GM12878 (cell line): Measurements from ENCODE around the gene GOLGA7B.

ENCODE experiments used
- BHLHE40 ChIP-seq, 2 experiments: fragments of 450-650 bp in 1 of 2; IDR thresholded peaks; 2 replicates each; pipeline ENCODE4 v1.6.1; 2011 to 2017; ENCODE audit warnings: low read depth in 2 of 2, borderline replicate concordance in 1 of 2, improper control_type of control experiment in 1 of 2, low read length in 1 of 2, mild to moderate bottlenecking in 1 of 2
- CEBPB ChIP-seq, 2 experiments: fragments of 150-350 bp in 1 of 2; IDR thresholded peaks; 2 replicates each; pipeline ENCODE4 v1.6.1; 2012 to 2014; ENCODE audit warnings: low read depth in 2 of 2, low read length in 2 of 2, borderline replicate concordance in 1 of 2, inconsistent platforms in 1 of 2
- CTCF ChIP-seq, 3 experiments: IDR thresholded peaks in 2 of 3; conservative IDR thresholded peaks in 1 of 3; 2 replicates each; pipeline ENCODE4 v1.5.1; 2011; ENCODE audit warnings: low read depth in 3 of 3, low read length in 3 of 3, mild to moderate bottlenecking in 3 of 3, control low read depth in 2 of 3, moderate library complexity in 2 of 3, inconsistent platforms in 1 of 3, mixed read lengths in 1 of 3; ENCODE audit not compliant: control insufficient read depth in 2 of 3, insufficient read depth in 1 of 3; ENCODE audit errors: extremely low read depth in 1 of 3
- E2F4 ChIP-seq: IDR thresholded peaks from 2 replicates; pipeline ENCODE4 v1.6.1; 2012; ENCODE audit warnings: low read depth, low read length, improper control_type of control experiment
- EP300 ChIP-seq, 2 experiments: fragments of 150-350 bp in 1 of 2; IDR thresholded peaks; 2 replicates each; pipeline ENCODE4 v1.6.1; 2011 to 2012; ENCODE audit warnings: low read depth in 2 of 2, low read length in 2 of 2, borderline replicate concordance in 1 of 2, improper control_type of control experiment in 1 of 2, inconsistent platforms in 1 of 2; ENCODE audit not compliant: control insufficient read depth in 1 of 2
- EZH2 ChIP-seq: IDR thresholded peaks from 2 replicates; pipeline ENCODE4 v1.6.1; 2012; ENCODE audit warnings: low read depth, mild to moderate bottlenecking, control low read depth, inconsistent platforms, low read length, borderline replicate concordance; ENCODE audit not compliant: control insufficient read depth
- NBN ChIP-seq: fragments of 450-650 bp; IDR thresholded peaks from 2 replicates; pipeline ENCODE4 v1.6.1; 2016
- NFIC ChIP-seq: IDR thresholded peaks from 2 replicates; pipeline ENCODE4 v1.6.1; 2012; ENCODE audit warnings: low read depth, mild to moderate bottlenecking, inconsistent platforms, low read length, moderate library complexity
- PBX3 ChIP-seq: IDR thresholded peaks from 2 replicates; pipeline ENCODE4 v1.6.1; 2011; ENCODE audit warnings: mild to moderate bottlenecking, low read depth, low read length, moderate library complexity; ENCODE audit not compliant: insufficient replicate concordance
- POLR2AphosphoS2 ChIP-seq: IDR thresholded peaks from 2 replicates; pipeline ENCODE4 v1.6.1; 2011; ENCODE audit warnings: low read depth, mild to moderate bottlenecking, low read length, improper control_type of control experiment, moderate library complexity
- TCF7 ChIP-seq: IDR thresholded peaks from 2 replicates; pipeline ENCODE4 v1.6.1; 2014; ENCODE audit warnings: antibody characterized with exemption, borderline replicate concordance
- ZBTB40 ChIP-seq: fragments of 450-650 bp; IDR thresholded peaks from 2 replicates; pipeline ENCODE4 v1.6.1; 2016; ENCODE audit warnings: mild to moderate bottlenecking, moderate library complexity, borderline replicate concordance

- TF ChIP-seq EZH2: no peak
- TF ChIP-seq ZBTB40: no peak
- TF ChIP-seq PBX3: no peak
- TF ChIP-seq BHLHE40 (IDR thresholded peaks at IDR 0.05; ENCODE audit: borderline replicate concordance in 1 of 2, low read depth in 2 of 2, low read length in 1 of 2): no peak
- TF ChIP-seq CEBPB (IDR thresholded peaks at IDR 0.05; ENCODE audit: borderline replicate concordance in 1 of 2, low read depth in 2 of 2, low read length in 2 of 2): no peak
- no peak for TF ChIP-seq CTCF (IDR thresholded peaks at IDR 0.05 in 2 of 3, conservative IDR thresholded peaks at IDR 0.05 in 1 of 3; ENCODE audit: control insufficient read depth in 2 of 3, extremely low read depth in 1 of 3, insufficient read depth in 1 of 3, low read depth in 3 of 3, low read length in 3 of 3)
- no peak for TF ChIP-seq EP300 (IDR thresholded peaks at IDR 0.05; ENCODE audit: borderline replicate concordance in 1 of 2, control insufficient read depth in 1 of 2, low read depth in 2 of 2, low read length in 2 of 2)
- TF ChIP-seq POLR2AphosphoS2: no peak
- TF ChIP-seq NFIC: no peak
- no peak for TF ChIP-seq NBN
- TF ChIP-seq TCF7: no peak
- TF ChIP-seq E2F4: no peak
Observed at GRCh38 chr10:97814996-97815395, 34.6 kb upstream of the GOLGA7B start.
